ENCODE data around the gene RNLS. TPM values are rescaled to one million over a fixed set of nuclear protein-coding genes. Genes with fewer than 3 reads are reported as not detected.

The RNLS gene
- total RNA-seq, 1 experiment from 2014 or later, result 8.7 TPM

GRCh38 chr10:88592906-88593305 is 9.8 kb upstream of the RNLS start:
- DNase-seq (ENCODE audit: low spot score), result no peak
- no peak for ATAC-seq
- Mint-ChIP-seq H3K4me3 (no peak overlapping the region), H3K27me3 (ENCODE audit: low read depth) (peaks cover 36% of the 10 kb centered on the region), H3K9me3 (no peaks in the 10 kb centered on the region), H3K4me1 (no peaks in the 10 kb centered on the region), H3K27ac (no peak overlapping the region), H3K36me3 (no peaks in the 10 kb centered on the region)
- ChIA-PET CTCF (interaction anchor here (0.7 to 5.2 kb wide), 2 partner anchors 10 to 135 kb away, joined by 3 to 16 read pairs; partner anchors contain the start of gene RNLS), POLR2A (no interaction called here)
- no peak for TF ChIP-seq ZNF317 (CRISPR knock-in tag; IDR thresholded peaks at IDR 0.05; ENCODE audit: borderline replicate concordance, low read depth)
- no peak for TF ChIP-seq RELA (CRISPR knock-in tag; IDR thresholded peaks at IDR 0.05; ENCODE audit: borderline replicate concordance)
- no peak for TF ChIP-seq PREB (CRISPR knock-in tag; IDR thresholded peaks at IDR 0.05; ENCODE audit: borderline replicate concordance)
- TF ChIP-seq IRF2 (CRISPR knock-in tag; IDR thresholded peaks at IDR 0.05; ENCODE audit: borderline replicate concordance, low read depth), result no peak
- TF ChIP-seq MLX (CRISPR knock-in tag; IDR thresholded peaks at IDR 0.05), result no peak

DNA sequence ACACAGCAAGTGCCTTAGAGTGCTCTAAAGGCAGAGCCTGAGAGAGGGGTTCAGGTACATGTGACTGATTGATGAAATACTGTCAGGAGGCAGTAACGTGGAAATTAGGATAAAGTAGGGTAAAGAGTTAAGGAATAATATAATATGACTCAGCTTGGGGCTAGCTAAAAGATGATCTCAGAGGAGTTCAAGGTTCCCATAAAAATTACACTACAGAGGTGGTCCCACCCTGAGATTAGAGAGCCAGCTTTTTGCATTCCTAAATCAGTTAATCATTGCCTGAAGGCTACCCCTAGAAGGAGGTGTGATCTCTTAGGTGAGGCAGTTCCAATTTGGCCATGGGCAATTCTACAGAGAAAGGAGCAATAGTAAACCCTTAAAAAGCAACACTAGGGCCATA is 9.3 kb upstream of the RNLS start:
- ATAC-seq, result no peak
- Mint-ChIP-seq H3K36me3 (no peaks in the 10 kb centered on the region), H3K27me3 (ENCODE audit: low read depth) (peaks cover 36% of the 10 kb centered on the region), H3K9me3 (no peaks in the 10 kb centered on the region), H3K4me1 (no peaks in the 10 kb centered on the region), H3K4me3 (no peak overlapping the region), H3K27ac (no peak overlapping the region)
- no peak for TF ChIP-seq PRRX2 (CRISPR knock-in tag; IDR thresholded peaks at IDR 0.05)
- TF ChIP-seq, protein P1, sequence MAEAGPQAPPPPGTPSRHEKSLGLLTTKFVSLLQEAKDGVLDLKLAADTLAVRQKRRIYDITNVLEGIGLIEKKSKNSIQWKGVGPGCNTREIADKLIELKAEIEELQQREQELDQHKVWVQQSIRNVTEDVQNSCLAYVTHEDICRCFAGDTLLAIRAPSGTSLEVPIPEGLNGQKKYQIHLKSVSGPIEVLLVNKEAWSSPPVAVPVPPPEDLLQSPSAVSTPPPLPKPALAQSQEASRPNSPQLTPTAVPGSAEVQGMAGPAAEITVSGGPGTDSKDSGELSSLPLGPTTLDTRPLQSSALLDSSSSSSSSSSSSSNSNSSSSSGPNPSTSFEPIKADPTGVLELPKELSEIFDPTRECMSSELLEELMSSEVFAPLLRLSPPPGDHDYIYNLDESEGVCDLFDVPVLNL (CRISPR knock-in tag; IDR thresholded peaks at IDR 0.05; ENCODE audit: borderline replicate concordance, low read depth), result no peak
- no peak for DNase-seq (ENCODE audit: low spot score)
- ChIA-PET CTCF (interaction anchor here (0.7 to 5.2 kb wide), 3 partner anchors 9 to 136 kb away, joined by 3 to 16 read pairs (median 3); partner anchors contain the start of gene RNLS), POLR2A (no interaction called here)

DNA sequence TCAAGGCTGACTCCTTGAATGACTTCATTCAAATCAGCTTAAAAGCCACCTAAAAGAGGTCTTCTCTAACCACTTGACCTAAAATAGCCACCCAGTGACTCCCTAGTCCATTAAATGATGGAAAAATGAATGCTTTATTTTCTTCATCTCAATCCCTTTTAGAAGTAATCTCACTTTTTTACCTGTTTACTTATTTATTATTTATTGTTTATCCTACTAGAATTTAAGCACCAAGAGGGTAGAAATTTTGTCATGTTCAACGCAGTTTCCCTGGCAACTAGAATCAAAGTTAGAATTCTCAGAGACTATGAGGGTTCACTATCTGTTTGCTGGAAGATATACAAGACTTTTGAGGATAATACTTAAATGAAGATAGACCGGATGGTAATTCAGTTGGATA is 3.3 kb upstream of the RNLS start, which contains the start of gene LIPJ:
Gene LIPJ (plus strand): TSS at position 301 of the 400 bp plus-strand sequence. CDS start 3,926 bp downstream, outside the sequence.
- ChIA-PET POLR2A (no interaction called here), CTCF (no interaction called here)
- no peak for DNase-seq (ENCODE audit: low spot score)
- Mint-ChIP-seq H3K4me1 (peaks cover 12% of the 10 kb centered on the region), H3K27me3 (ENCODE audit: low read depth) (peaks cover 37% of the 10 kb centered on the region), H3K4me3 (no peak within 1 kb of the TSS), H3K27ac (no peak within 1 kb of the TSS), H3K9me3 (no peaks in the 10 kb centered on the region), H3K36me3 (no peaks in the 10 kb centered on the region)
- ATAC-seq, result no peak
- TF ChIP-seq ZNF425 (CRISPR knock-in tag; conservative IDR thresholded peaks at IDR 0.05) (no peak), ZSCAN18 (CRISPR knock-in tag; IDR thresholded peaks at IDR 0.05) (no peak), ZNF121 (CRISPR knock-in tag; IDR thresholded peaks at IDR 0.05) (no peak), NFYB (CRISPR knock-in tag; conservative IDR thresholded peaks at IDR 0.05; ENCODE audit: low read depth) (no peak), ZNF317 (CRISPR knock-in tag; IDR thresholded peaks at IDR 0.05; ENCODE audit: borderline replicate concordance, low read depth) (no peak), ZBTB21 (CRISPR knock-in tag; IDR thresholded peaks at IDR 0.05; ENCODE audit: borderline replicate concordance) (no peak), KAT7 (CRISPR knock-in tag; IDR thresholded peaks at IDR 0.05; ENCODE audit: borderline replicate concordance) (no peak), MXD4 (CRISPR knock-in tag; IDR thresholded peaks at IDR 0.05; ENCODE audit: borderline replicate concordance) (no peak), GRHL2 (CRISPR knock-in tag; IDR thresholded peaks at IDR 0.05; ENCODE audit: insufficient replicate concordance, severe bottlenecking) (no peak)
- TF ChIP-seq, protein P2, sequence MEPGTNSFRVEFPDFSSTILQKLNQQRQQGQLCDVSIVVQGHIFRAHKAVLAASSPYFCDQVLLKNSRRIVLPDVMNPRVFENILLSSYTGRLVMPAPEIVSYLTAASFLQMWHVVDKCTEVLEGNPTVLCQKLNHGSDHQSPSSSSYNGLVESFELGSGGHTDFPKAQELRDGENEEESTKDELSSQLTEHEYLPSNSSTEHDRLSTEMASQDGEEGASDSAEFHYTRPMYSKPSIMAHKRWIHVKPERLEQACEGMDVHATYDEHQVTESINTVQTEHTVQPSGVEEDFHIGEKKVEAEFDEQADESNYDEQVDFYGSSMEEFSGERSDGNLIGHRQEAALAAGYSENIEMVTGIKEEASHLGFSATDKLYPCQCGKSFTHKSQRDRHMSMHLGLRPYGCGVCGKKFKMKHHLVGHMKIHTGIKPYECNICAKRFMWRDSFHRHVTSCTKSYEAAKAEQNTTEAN (CRISPR knock-in tag; IDR thresholded peaks at IDR 0.05), result no peak
- TF ChIP-seq, protein P1 (CRISPR knock-in tag; IDR thresholded peaks at IDR 0.05; ENCODE audit: borderline replicate concordance, low read depth), result no peak
- TF ChIP-seq, protein P3, sequence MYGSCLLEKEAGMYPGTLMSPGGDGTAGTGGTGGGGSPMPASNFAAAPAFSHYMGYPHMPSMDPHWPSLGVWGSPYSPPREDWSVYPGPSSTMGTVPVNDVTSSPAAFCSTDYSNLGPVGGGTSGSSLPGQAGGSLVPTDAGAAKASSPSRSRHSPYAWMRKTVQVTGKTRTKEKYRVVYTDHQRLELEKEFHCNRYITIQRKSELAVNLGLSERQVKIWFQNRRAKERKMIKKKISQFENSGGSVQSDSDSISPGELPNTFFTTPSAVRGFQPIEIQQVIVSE (CRISPR knock-in tag; IDR thresholded peaks at IDR 0.05; ENCODE audit: borderline replicate concordance), result no peak

Measured in WTC11 (cell line).